NB4 (cell line): ENCODE results near the gene SLC9A1.

ENCODE experiments used
- DNase-seq: peaks from one replicate; pipeline ENCODE4 v3.0.0; 2010; ENCODE audit warnings: low read depth
- H3K4me3 ChIP-seq: one replicate; pipeline ENCODE4 v1.5.1; 2011; ENCODE audit warnings: mild to moderate bottlenecking, low read depth, low read length, moderate library complexity
- MYC ChIP-seq: IDR thresholded peaks from 2 replicates; pipeline ENCODE4 v1.6.1; 2011; ENCODE audit warnings: low read depth, low read length
- POLR2A ChIP-seq: IDR thresholded peaks from 2 replicates; pipeline ENCODE4 v1.6.1; 2011; ENCODE audit warnings: mild to moderate bottlenecking; ENCODE audit not compliant: insufficient read length; ENCODE audit errors: extremely low read depth
- TF ChIP-seq, protein P1 (sequence below): IDR thresholded peaks from 2 replicates; pipeline ENCODE4 v1.6.1; 2011; ENCODE audit warnings: low read depth, low read length
- TF ChIP-seq, protein P2 (sequence below): IDR thresholded peaks from one replicate; pipeline ENCODE4 v1.5.1; 2012; ENCODE audit warnings: low read depth, low read length

SLC9A1 gene

DNA sequence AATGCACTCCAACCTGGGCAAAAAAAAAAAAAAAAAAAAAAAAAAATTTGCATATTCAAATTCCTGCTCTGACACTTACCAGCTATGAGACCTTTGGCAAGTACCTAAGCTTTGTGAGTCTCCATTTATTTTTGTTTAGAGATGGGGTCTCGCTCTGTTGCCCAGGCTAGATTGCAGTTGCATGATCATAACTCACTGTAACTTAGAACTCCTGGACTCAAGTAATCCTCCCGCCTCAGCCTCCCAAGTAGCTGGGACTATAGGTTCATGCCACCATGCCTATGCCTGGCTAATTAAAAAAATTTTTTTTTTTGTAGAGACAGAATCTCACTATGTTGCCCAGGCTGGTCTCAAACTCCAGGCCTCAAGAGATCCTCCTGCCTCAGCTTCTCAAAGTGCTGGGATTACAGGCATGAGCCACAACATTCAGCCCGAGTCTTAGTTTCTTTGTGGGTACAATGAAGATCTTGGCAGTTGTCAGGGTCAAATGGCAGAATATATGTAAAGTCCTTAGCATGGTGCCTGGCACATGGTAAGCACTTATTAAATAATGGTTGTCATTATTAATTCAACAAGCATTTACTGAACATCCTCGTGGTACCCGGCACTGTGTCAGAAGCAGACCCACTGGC, 88.8 kb downstream of the SLC9A1 start:
- TF ChIP-seq POLR2A (no peak), MYC (no peak)
- TF ChIP-seq, protein P1, sequence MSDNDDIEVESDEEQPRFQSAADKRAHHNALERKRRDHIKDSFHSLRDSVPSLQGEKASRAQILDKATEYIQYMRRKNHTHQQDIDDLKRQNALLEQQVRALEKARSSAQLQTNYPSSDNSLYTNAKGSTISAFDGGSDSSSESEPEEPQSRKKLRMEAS: no peak
- TF ChIP-seq, protein P2, sequence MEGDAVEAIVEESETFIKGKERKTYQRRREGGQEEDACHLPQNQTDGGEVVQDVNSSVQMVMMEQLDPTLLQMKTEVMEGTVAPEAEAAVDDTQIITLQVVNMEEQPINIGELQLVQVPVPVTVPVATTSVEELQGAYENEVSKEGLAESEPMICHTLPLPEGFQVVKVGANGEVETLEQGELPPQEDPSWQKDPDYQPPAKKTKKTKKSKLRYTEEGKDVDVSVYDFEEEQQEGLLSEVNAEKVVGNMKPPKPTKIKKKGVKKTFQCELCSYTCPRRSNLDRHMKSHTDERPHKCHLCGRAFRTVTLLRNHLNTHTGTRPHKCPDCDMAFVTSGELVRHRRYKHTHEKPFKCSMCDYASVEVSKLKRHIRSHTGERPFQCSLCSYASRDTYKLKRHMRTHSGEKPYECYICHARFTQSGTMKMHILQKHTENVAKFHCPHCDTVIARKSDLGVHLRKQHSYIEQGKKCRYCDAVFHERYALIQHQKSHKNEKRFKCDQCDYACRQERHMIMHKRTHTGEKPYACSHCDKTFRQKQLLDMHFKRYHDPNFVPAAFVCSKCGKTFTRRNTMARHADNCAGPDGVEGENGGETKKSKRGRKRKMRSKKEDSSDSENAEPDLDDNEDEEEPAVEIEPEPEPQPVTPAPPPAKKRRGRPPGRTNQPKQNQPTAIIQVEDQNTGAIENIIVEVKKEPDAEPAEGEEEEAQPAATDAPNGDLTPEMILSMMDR: no peak
- no peak overlapping the region for H3K4me3 ChIP-seq
- no peak for DNase-seq

DNA sequence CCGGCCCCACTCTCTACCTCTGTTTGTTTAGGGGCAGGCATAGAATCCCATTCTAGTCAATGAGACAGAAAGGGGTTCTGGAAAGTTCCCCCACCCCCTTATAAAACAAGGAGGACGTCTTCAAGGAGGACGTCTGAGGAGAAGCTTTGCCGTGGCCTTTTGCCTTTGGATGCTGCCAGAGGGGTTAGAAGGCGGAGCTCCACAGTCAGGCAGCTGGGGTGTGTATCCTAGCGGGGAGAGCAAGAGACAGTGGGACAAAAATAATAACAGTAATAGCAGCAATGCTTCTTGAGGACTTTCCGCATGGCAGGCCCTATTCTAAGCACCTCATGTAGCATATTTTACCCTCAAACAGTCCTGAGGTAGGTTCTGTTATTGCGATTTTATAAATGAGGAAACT, 94.0 kb downstream of the SLC9A1 start:
- TF ChIP-seq MYC: no peak
- TF ChIP-seq POLR2A: no peak
- DNase-seq: no peak
- H3K4me3 ChIP-seq: no peak overlapping the region

- TF ChIP-seq MYC (no peak), POLR2A (no peak)
- TF ChIP-seq, protein P2: no peak
- TF ChIP-seq, protein P1: no peak
- DNase-seq: no peak
- H3K4me3 ChIP-seq: no peak overlapping the region
Observed at GRCh38 chr1:27058966-27059669, 95.8 kb downstream of the SLC9A1 start.

- H3K4me3 ChIP-seq: no peak overlapping the region
- no peak for DNase-seq
- TF ChIP-seq, protein P2: no peak
- TF ChIP-seq, protein P1: no peak
- TF ChIP-seq POLR2A: no peak
- TF ChIP-seq MYC: no peak
Observed at GRCh38 chr1:27057801-27058625, 96.9 kb downstream of the SLC9A1 start.

GRCh38 chr1:27057389-27057788, 97.5 kb downstream of the SLC9A1 start:
- no peak overlapping the region for H3K4me3 ChIP-seq
- no peak for DNase-seq

More at GRCh38 chr1:27057389-27057788, 97.5 kb downstream of the SLC9A1 start:
- TF ChIP-seq MYC (no peak), POLR2A (no peak)
- TF ChIP-seq, protein P1: no peak
- TF ChIP-seq, protein P2: no peak
